H9 (cell line): Measurements from ENCODE around the gene WSB1. TPM values are rescaled to one million over a fixed set of nuclear protein-coding genes. Genes with fewer than 3 reads are reported as not detected.

Experiments used
- DNase-seq: peaks from one replicate; pipeline ENCODE4 v3.0.0-alpha.2; 2017
- H2AFZ ChIP-seq: one replicate; pipeline ENCODE4 v1.6.1; 2013; ENCODE audit warnings: mild to moderate bottlenecking, low read length, control low read depth, moderate library complexity
- H2AK5ac ChIP-seq: 2 replicates; pipeline ENCODE4 v1.6.1; 2013; ENCODE audit warnings: low read length, control low read depth, mixed read lengths; ENCODE audit not compliant: insufficient read length
- H2BK120ac ChIP-seq: one replicate; pipeline ENCODE4 v1.6.1; 2013; ENCODE audit warnings: low read depth, mild to moderate bottlenecking, low read length, control low read depth, inconsistent platforms; ENCODE audit not compliant: poor library complexity, severe bottlenecking
- H2BK12ac ChIP-seq: 2 replicates; pipeline ENCODE4 v1.6.1; 2013; ENCODE audit warnings: low read length, control low read depth, mixed read lengths, low read depth; ENCODE audit not compliant: insufficient read length
- H2BK15ac ChIP-seq: 2 replicates; pipeline ENCODE4 v1.6.1; 2013; ENCODE audit warnings: low read depth, low read length, control low read depth
- H2BK20ac ChIP-seq: one replicate; pipeline ENCODE4 v1.6.1; 2013; ENCODE audit warnings: low read depth, mild to moderate bottlenecking, low read length, control low read depth, inconsistent platforms; ENCODE audit not compliant: poor library complexity, severe bottlenecking
- H2BK5ac ChIP-seq: 2 replicates; pipeline ENCODE4 v1.6.1; 2013; ENCODE audit warnings: low read length, control low read depth, mixed read lengths; ENCODE audit not compliant: insufficient read length
- H3K14ac ChIP-seq: 2 replicates; pipeline ENCODE4 v1.6.1; 2013; ENCODE audit warnings: low read length, control low read depth; ENCODE audit not compliant: insufficient read depth
- H3K18ac ChIP-seq: 2 replicates; pipeline ENCODE4 v1.6.1; 2013; ENCODE audit warnings: low read depth, mild to moderate bottlenecking, mixed read lengths, low read length, control low read depth; ENCODE audit not compliant: insufficient read length
- H3K23ac ChIP-seq: 2 replicates; pipeline ENCODE4 v1.6.1; 2013; ENCODE audit warnings: low read length, control low read depth, mixed read lengths, low read depth; ENCODE audit not compliant: insufficient read length
- H3K23me2 ChIP-seq: 2 replicates; pipeline ENCODE4 v1.6.1; 2013; ENCODE audit warnings: low read depth, mild to moderate bottlenecking, mixed read lengths, low read length, control low read depth; ENCODE audit not compliant: insufficient read length, poor library complexity, severe bottlenecking
- H3K27ac ChIP-seq: 2 replicates; pipeline ENCODE4 v1.5.1; 2013; ENCODE audit warnings: low read length, control low read depth, mixed read lengths, low read depth; ENCODE audit not compliant: insufficient read length
- H3K27me3 ChIP-seq: 2 replicates; pipeline ENCODE4 v1.6.1; 2013; ENCODE audit warnings: low read length, control low read depth, inconsistent platforms; ENCODE audit not compliant: insufficient read depth
- H3K4ac ChIP-seq: 2 replicates; pipeline ENCODE4 v1.6.1; 2013; ENCODE audit warnings: low read depth, mild to moderate bottlenecking, control low read depth, inconsistent platforms, low read length, moderate library complexity
- H3K4me1 ChIP-seq: 2 replicates; pipeline ENCODE4 v1.6.1; 2013; ENCODE audit warnings: low read length, control low read depth, inconsistent platforms; ENCODE audit not compliant: insufficient read depth
- H3K4me2 ChIP-seq: 2 replicates; pipeline ENCODE4 v1.6.1; 2013; ENCODE audit warnings: low read length, control low read depth, mixed read lengths; ENCODE audit not compliant: insufficient read length, insufficient read depth
- H3K56ac ChIP-seq: 2 replicates; pipeline ENCODE4 v1.6.1; 2013; ENCODE audit warnings: low read depth, mild to moderate bottlenecking, mixed read lengths, low read length, control low read depth; ENCODE audit not compliant: insufficient read length
- H3K79me1 ChIP-seq: 2 replicates; pipeline ENCODE4 v1.6.1; 2013; ENCODE audit warnings: low read depth, mild to moderate bottlenecking, moderate library complexity, low read length, control low read depth, inconsistent platforms; ENCODE audit not compliant: insufficient read depth, poor library complexity, severe bottlenecking
- H3K79me2 ChIP-seq: 2 replicates; pipeline ENCODE4 v1.6.1; 2013; ENCODE audit warnings: low read length, control low read depth, inconsistent platforms; ENCODE audit not compliant: insufficient read depth
- H3K9ac ChIP-seq: 2 replicates; pipeline ENCODE4 v1.6.1; 2013; ENCODE audit warnings: low read length, control low read depth, mixed read lengths; ENCODE audit not compliant: insufficient read length; ENCODE audit errors: extremely low read depth
- H3K9me3 ChIP-seq: one replicate; pipeline ENCODE4 v1.6.1; 2013; ENCODE audit warnings: low read depth, low read length, inconsistent platforms; ENCODE audit not compliant: control insufficient read depth
- H3T11ph ChIP-seq: one replicate; pipeline ENCODE4 v1.6.1; 2013; ENCODE audit warnings: mild to moderate bottlenecking, low read length, control low read depth, inconsistent platforms
- H4K20me1 ChIP-seq: one replicate; pipeline ENCODE4 v1.6.1; 2013; ENCODE audit not compliant: control insufficient read depth, insufficient read length, insufficient read depth
- H4K5ac ChIP-seq: 2 replicates; pipeline ENCODE4 v1.6.1; 2013; ENCODE audit warnings: low read depth, mild to moderate bottlenecking, mixed read lengths, low read length, control low read depth; ENCODE audit not compliant: insufficient read length
- H4K8ac ChIP-seq: replicated peaks from 2 replicates; pipeline ENCODE4 v1.6.1; 2013; ENCODE audit warnings: low read length, control low read depth, mixed read lengths, low read depth; ENCODE audit not compliant: insufficient read length
- H4K91ac ChIP-seq: 2 replicates; pipeline ENCODE4 v1.6.1; 2013; ENCODE audit warnings: low read depth, mild to moderate bottlenecking, moderate library complexity, mixed read lengths, low read length, control low read depth; ENCODE audit not compliant: insufficient read length
- H3K27ac Mint-ChIP-seq, 3 experiments: 2 replicates in 2 of 3; 3 replicates in 1 of 3; pipeline ENCODE4 v1.8.0; 2020 to 2021; ENCODE audit warnings: mixed read lengths in 3 of 3, mild to moderate bottlenecking in 1 of 3, moderate library complexity in 1 of 3
- H3K27me3 Mint-ChIP-seq: 2 replicates; pipeline ENCODE4 v1.8.0; 2021; ENCODE audit warnings: low read depth, mild to moderate bottlenecking, moderate library complexity, mixed read lengths
- H3K36me3 Mint-ChIP-seq, 3 experiments: 2 replicates in 2 of 3; 3 replicates in 1 of 3; pipeline ENCODE4 v1.8.0; 2020 to 2021; ENCODE audit warnings: low read depth in 3 of 3, mixed read lengths in 3 of 3; ENCODE audit not compliant: insufficient read depth in 1 of 3
- H3K4me1 Mint-ChIP-seq, 2 experiments: 2 replicates each; pipeline ENCODE4 v1.8.0; 2020; ENCODE audit warnings: mixed read lengths in 2 of 2
- H3K4me3 Mint-ChIP-seq, 2 experiments: 2 replicates in 1 of 2; 3 replicates in 1 of 2; pipeline ENCODE4 v1.8.0; 2020 to 2021; ENCODE audit warnings: mild to moderate bottlenecking in 2 of 2, mixed read lengths in 2 of 2, moderate library complexity in 1 of 2
- H3K9me3 Mint-ChIP-seq, 2 experiments: 2 replicates in 1 of 2; 3 replicates in 1 of 2; pipeline ENCODE4 v1.8.0; 2020; ENCODE audit warnings: mild to moderate bottlenecking in 2 of 2, mixed read lengths in 2 of 2, moderate library complexity in 1 of 2
- WGBS: extraction: QIAGEN DNeasy Blood & Tissue Kit; methylation state at CpG from one replicate; pipeline ENCODE4 v1.1.7; 2013; ENCODE audit warnings: missing lambda C conversion rate, low lambda C conversion rate, mixed read lengths; ENCODE audit not compliant: insufficient read length; ENCODE audit errors: extremely low coverage; 5-methylcytosine and 5-hydroxymethylcytosine counted together
- total RNA-seq: library from RNA; stranded (reverse); gene quantifications from 2 replicates; pipeline ENCODE4 v1.2.1, GENCODE V29; 2021
- TF ChIP-seq, protein P1 (sequence below): fragments of 200-600 bp; sonication (generic); conservative IDR thresholded peaks from 3 replicates; pipeline ENCODE4 v1.8.0; 2021; ENCODE audit warnings: antibody characterized with exemption, mild to moderate bottlenecking

WSB1 gene
- total RNA-seq, 1 experiment from 2014 or later: 187 TPM

DNA sequence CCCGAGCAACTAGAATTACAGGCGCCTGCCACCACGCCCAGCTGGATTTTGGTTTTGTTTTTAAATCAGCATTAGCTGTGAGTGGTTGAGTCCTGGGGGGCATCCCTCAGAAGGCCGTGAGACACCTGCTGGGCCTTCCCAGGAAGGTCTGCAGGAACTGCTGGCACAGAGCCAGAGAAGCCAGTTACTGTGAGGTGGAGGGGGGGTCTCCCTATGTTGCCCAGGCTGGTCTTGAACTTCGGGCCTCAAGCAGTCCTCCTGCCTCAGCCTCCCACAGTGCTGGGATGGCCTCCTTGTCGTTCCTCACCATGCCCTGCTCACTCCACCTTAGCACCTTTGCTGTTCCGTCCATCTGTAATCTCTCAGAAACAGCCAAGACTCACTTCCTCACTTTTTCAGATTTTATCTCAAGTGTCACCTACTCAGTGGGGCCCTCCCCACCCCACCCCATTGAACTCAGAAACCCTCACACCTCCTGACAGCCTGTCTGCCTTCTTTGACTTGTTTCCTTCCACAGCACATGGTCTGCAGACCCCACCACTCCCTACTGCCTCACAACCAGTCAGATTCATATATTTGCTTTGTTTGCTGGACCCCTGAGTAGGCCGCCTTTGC is 62.3 kb downstream of the WSB1 start:
- H3K4me1 Mint-ChIP-seq: peaks cover 14 to 15% of the 10 kb centered on the region in 2 experiments
- no peak overlapping the region for H3K23ac ChIP-seq
- H3K27ac ChIP-seq: no peak overlapping the region

More for the DNA sequence above, 62.3 kb downstream of the WSB1 start:
- Histone ChIP-seq H3K4ac (no peak overlapping the region), H3K9me3 (no peaks in the 10 kb centered on the region), H2AK5ac (no peak overlapping the region), H3K9ac (no peak overlapping the region), H2BK120ac (no peak overlapping the region), H2BK5ac (no peak overlapping the region), H4K20me1 (no peaks in the 10 kb centered on the region), H3K18ac (no peak overlapping the region), H2BK20ac (no peak overlapping the region), H3K4me1 (no peaks in the 10 kb centered on the region), H3K14ac (no peak overlapping the region), H3K79me2 (no peaks in the 10 kb centered on the region), H2BK15ac (no peak overlapping the region), H3K23me2 (peaks cover 8% of the 10 kb centered on the region), H4K5ac (no peak overlapping the region), H3K79me1 (no peaks in the 10 kb centered on the region), H3K4me2 (no peak overlapping the region), H4K8ac (no peak overlapping the region), H3T11ph (no peak overlapping the region), H3K56ac (no peak overlapping the region), H2BK12ac (no peak overlapping the region), H4K91ac (no peak overlapping the region), H2AFZ (no peak overlapping the region), H3K27me3 (no peaks in the 10 kb centered on the region)
- Mint-ChIP-seq H3K9me3 (no peaks in the 10 kb centered on the region; a peak in 2 of 5 replicates), H3K36me3 (peaks cover 0 to 8% (median 1%) of the 10 kb centered on the region in 3 experiments; a peak in 3 of 7 replicates), H3K27ac (peak overlapping the region in 1 of 3 experiments; percentile 72; a peak in 1 of 7 replicates), H3K27me3 (peaks cover 6% of the 10 kb centered on the region), H3K4me3 (no peak overlapping the region)
- TF ChIP-seq, protein P1, sequence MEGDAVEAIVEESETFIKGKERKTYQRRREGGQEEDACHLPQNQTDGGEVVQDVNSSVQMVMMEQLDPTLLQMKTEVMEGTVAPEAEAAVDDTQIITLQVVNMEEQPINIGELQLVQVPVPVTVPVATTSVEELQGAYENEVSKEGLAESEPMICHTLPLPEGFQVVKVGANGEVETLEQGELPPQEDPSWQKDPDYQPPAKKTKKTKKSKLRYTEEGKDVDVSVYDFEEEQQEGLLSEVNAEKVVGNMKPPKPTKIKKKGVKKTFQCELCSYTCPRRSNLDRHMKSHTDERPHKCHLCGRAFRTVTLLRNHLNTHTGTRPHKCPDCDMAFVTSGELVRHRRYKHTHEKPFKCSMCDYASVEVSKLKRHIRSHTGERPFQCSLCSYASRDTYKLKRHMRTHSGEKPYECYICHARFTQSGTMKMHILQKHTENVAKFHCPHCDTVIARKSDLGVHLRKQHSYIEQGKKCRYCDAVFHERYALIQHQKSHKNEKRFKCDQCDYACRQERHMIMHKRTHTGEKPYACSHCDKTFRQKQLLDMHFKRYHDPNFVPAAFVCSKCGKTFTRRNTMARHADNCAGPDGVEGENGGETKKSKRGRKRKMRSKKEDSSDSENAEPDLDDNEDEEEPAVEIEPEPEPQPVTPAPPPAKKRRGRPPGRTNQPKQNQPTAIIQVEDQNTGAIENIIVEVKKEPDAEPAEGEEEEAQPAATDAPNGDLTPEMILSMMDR: no peak
- DNase-seq: no peak
- no CpG with 5 or more reads among the region's 8 CpGs for WGBS
